ENCODE results near the gene AADACL4. TPM values are rescaled to one million over a fixed set of nuclear protein-coding genes. Genes with fewer than 3 reads are reported as not detected.

AADACL4 gene
- total and polyA plus RNA-seq, 9 of the 15 experiments (the other 6 are each of a cell fraction or from before 2014, with no cell fraction given) = not detected

DNA sequence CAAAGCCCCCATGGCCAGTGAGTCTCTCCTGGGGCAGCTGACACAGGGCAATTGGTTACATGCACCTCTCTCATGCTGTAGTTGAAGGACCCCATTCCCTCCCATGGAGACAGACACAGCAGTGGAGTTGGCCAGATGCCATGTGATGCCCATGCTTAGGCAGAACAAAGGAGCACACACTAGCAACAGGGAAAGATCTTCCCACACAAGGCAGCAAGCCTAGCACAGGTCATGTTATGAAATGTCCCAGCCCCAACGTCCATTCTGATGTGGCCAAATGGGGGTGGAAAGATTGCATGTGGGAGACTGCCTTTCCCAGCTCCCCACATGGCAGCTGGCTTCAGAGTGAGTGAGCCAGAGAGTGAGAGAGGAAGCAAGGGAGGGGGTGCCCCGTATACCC, 34.5 kb downstream of the AADACL4 start:
- Histone ChIP-seq H2AFZ (ENCODE audit: low read depth, low read length) (no peak overlapping the region), H3K27me3 (ENCODE audit: control insufficient read depth in 2 of 2, insufficient read depth in 2 of 2, low read length in 2 of 2) (peaks cover 26 to 28% of the 10 kb centered on the region in 2 experiments; a peak in 4 of 5 replicates), H3K9me3 (replicated peaks; ENCODE audit: control insufficient read depth, insufficient read depth, low read depth, low read length) (no peaks in the 10 kb centered on the region), H3K36me3 (ENCODE audit: control insufficient read depth, insufficient read depth, low read length) (no peaks in the 10 kb centered on the region), H3K9me1 (ENCODE audit: control insufficient read depth, insufficient read depth, low read length) (no peaks in the 10 kb centered on the region), H3K27ac (ENCODE audit: extremely low read depth, low read depth, low read length) (no peak overlapping the region), H3K4me2 (ENCODE audit: insufficient read depth, low read length) (no peak overlapping the region), H3K79me2 (ENCODE audit: control insufficient read depth, insufficient read depth, low read length) (no peaks in the 10 kb centered on the region), H3K9ac (ENCODE audit: insufficient read depth in 1 of 2, low read depth in 2 of 2, low read length in 2 of 2) (no peak overlapping the region), H4K20me1 (replicated peaks; ENCODE audit: control insufficient read depth, insufficient read depth, low read length) (no peaks in the 10 kb centered on the region; the same call in 1 of the 2 replicates), H3K4me3 (no peak overlapping the region), H3K4me1 (replicated peaks in 1 of 2; ENCODE audit: control insufficient read depth in 2 of 2, insufficient read depth in 2 of 2, low read length in 2 of 2) (no peaks in the 10 kb centered on the region)
- DNase-seq (ENCODE audit: extremely low read depth in 1 of 4, low spot score in 3 of 4) (no peak), FAIRE-seq (no peak), ATAC-seq (no peak)
- no TSS peak for BruUV-seq (replicated peaks)
- TF ChIP-seq CHCHD3 (CRISPR knock-in tag; IDR thresholded peaks at IDR 0.05) = no peak
- intact Hi-C loops (cut with micrococcal nuclease) = no loop called here
- ChIA-PET POLR2A (no interaction called here), CTCF (ENCODE audit: low intra/inter-chr PET ratio) (no interaction called here)
- in situ Hi-C loops (cut with MboI) = loop anchor here (5.0 kb wide), 1 partner anchor 94 kb away; the partner anchor contains the start of gene PRAMEF12
- 0% methylated on average over 2 of the region's 2 CpGs for WGBS (ENCODE audit: insufficient coverage, low coverage, missing lambda C conversion rate)

DNA sequence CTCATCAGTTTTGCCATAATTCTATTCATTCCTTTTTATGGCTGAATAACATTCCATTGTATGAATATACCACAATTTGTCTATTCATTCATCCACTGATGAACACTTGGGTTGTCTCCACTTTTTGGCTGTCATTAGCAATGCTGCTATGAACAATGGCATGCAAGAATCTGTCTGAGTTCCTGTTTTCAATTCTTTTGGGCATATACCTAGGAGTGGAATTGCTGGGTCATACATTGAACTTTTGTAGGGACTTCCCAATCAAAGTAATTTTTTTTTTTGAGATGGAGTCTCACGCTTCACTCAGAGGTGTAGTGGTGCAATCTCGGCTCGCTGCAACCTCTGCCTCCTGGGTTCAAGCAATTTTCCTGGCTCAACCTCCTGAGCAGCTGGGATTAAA, 34.9 kb downstream of the AADACL4 start:
- Histone ChIP-seq H3K4me2 (ENCODE audit: insufficient read depth, low read length) (no peak overlapping the region), H3K4me3 (no peak overlapping the region), H2AFZ (ENCODE audit: low read depth, low read length) (no peak overlapping the region), H3K9me3 (replicated peaks; ENCODE audit: control insufficient read depth, insufficient read depth, low read depth, low read length) (no peaks in the 10 kb centered on the region), H3K4me1 (replicated peaks in 1 of 2; ENCODE audit: control insufficient read depth in 2 of 2, insufficient read depth in 2 of 2, low read length in 2 of 2) (no peaks in the 10 kb centered on the region), H3K9me1 (ENCODE audit: control insufficient read depth, insufficient read depth, low read length) (no peaks in the 10 kb centered on the region), H3K27ac (ENCODE audit: extremely low read depth, low read depth, low read length) (no peak overlapping the region), H3K36me3 (ENCODE audit: control insufficient read depth, insufficient read depth, low read length) (no peaks in the 10 kb centered on the region), H3K79me2 (ENCODE audit: control insufficient read depth, insufficient read depth, low read length) (no peaks in the 10 kb centered on the region), H4K20me1 (replicated peaks; ENCODE audit: control insufficient read depth, insufficient read depth, low read length) (no peaks in the 10 kb centered on the region; the same call in 1 of the 2 replicates), H3K27me3 (ENCODE audit: control insufficient read depth in 2 of 2, insufficient read depth in 2 of 2, low read length in 2 of 2) (peaks cover 24 to 28% of the 10 kb centered on the region in 2 experiments; a peak in 4 of 5 replicates), H3K9ac (ENCODE audit: insufficient read depth in 1 of 2, low read depth in 2 of 2, low read length in 2 of 2) (no peak overlapping the region)
- no peak for FAIRE-seq
- ChIA-PET CTCF (ENCODE audit: low intra/inter-chr PET ratio) (no interaction called here), POLR2A (no interaction called here)
- ATAC-seq = no peak
- BruUV-seq (replicated peaks) = no TSS peak
- intact Hi-C loops (cut with micrococcal nuclease) = no loop called here
- TF ChIP-seq ETS2 (tag; IDR thresholded peaks at IDR 0.05; ENCODE audit: borderline replicate concordance, poor library complexity, severe bottlenecking) (no peak), TOE1 (IDR thresholded peaks at IDR 0.05; ENCODE audit: borderline replicate concordance) (no peak), TOE1 (CRISPR knock-in tag; IDR thresholded peaks at IDR 0.05; ENCODE audit: borderline replicate concordance, low read depth) (no peak), NONO (IDR thresholded peaks at IDR 0.05; ENCODE audit: low read depth in 2 of 2, low read length in 1 of 2) (no peak), FOS (IDR thresholded peaks at IDR 0.05; ENCODE audit: extremely low read depth, insufficient read length) (no peak)
- DNase-seq (ENCODE audit: extremely low read depth in 1 of 4, low spot score in 3 of 4) = no peak
- in situ Hi-C loops (cut with MboI) = loop anchor here (5.0 kb wide), 1 partner anchor 93 kb away; the partner anchor contains the start of gene PRAMEF12
- WGBS (ENCODE audit: insufficient coverage, low coverage, missing lambda C conversion rate) = 2% methylated on average over 3 of the region's 3 CpGs

All from K562 (cell line).